Panc1 (cell line): Measurements from ENCODE around the gene BLCAP.

Experiments used
- TF ChIP-seq, protein P1 (sequence below): fragments of 450-650 bp; IDR thresholded peaks from 2 replicates; pipeline ENCODE4 v1.5.1; 2017; ENCODE audit warnings: mild to moderate bottlenecking
- TF ChIP-seq, protein P2 (sequence below), 2 experiments: IDR thresholded peaks; 2 replicates each; pipeline ENCODE4 v1.6.1; 2011 to 2012; ENCODE audit warnings: low read depth in 2 of 2, control low read depth in 1 of 2, low read length in 1 of 2, mild to moderate bottlenecking in 1 of 2, moderate library complexity in 1 of 2; ENCODE audit not compliant: insufficient read depth in 1 of 2

DNA sequence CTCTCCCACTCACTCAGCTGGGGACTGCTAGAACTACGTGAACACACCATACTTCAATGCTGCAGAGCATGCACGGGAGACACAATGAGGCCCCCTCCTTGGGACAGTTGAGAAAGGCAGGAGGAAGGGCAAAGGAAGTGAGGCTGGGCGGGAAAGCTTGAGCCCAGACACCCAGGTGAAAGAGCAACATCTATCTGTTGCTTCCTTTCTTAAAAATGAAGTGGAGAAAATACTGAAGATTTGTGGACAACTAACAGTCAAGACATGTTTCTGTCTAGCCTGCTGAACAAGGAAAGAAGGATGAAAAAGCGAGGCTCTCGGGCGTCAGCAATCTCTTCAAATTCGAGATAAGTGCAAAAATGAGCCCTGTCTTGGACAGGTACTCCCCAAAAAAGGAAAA, 9.6 kb downstream of the BLCAP start:
- TF ChIP-seq, protein P1, sequence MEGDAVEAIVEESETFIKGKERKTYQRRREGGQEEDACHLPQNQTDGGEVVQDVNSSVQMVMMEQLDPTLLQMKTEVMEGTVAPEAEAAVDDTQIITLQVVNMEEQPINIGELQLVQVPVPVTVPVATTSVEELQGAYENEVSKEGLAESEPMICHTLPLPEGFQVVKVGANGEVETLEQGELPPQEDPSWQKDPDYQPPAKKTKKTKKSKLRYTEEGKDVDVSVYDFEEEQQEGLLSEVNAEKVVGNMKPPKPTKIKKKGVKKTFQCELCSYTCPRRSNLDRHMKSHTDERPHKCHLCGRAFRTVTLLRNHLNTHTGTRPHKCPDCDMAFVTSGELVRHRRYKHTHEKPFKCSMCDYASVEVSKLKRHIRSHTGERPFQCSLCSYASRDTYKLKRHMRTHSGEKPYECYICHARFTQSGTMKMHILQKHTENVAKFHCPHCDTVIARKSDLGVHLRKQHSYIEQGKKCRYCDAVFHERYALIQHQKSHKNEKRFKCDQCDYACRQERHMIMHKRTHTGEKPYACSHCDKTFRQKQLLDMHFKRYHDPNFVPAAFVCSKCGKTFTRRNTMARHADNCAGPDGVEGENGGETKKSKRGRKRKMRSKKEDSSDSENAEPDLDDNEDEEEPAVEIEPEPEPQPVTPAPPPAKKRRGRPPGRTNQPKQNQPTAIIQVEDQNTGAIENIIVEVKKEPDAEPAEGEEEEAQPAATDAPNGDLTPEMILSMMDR: no peak
- TF ChIP-seq, protein P2, sequence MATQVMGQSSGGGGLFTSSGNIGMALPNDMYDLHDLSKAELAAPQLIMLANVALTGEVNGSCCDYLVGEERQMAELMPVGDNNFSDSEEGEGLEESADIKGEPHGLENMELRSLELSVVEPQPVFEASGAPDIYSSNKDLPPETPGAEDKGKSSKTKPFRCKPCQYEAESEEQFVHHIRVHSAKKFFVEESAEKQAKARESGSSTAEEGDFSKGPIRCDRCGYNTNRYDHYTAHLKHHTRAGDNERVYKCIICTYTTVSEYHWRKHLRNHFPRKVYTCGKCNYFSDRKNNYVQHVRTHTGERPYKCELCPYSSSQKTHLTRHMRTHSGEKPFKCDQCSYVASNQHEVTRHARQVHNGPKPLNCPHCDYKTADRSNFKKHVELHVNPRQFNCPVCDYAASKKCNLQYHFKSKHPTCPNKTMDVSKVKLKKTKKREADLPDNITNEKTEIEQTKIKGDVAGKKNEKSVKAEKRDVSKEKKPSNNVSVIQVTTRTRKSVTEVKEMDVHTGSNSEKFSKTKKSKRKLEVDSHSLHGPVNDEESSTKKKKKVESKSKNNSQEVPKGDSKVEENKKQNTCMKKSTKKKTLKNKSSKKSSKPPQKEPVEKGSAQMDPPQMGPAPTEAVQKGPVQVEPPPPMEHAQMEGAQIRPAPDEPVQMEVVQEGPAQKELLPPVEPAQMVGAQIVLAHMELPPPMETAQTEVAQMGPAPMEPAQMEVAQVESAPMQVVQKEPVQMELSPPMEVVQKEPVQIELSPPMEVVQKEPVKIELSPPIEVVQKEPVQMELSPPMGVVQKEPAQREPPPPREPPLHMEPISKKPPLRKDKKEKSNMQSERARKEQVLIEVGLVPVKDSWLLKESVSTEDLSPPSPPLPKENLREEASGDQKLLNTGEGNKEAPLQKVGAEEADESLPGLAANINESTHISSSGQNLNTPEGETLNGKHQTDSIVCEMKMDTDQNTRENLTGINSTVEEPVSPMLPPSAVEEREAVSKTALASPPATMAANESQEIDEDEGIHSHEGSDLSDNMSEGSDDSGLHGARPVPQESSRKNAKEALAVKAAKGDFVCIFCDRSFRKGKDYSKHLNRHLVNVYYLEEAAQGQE (IDR thresholded peaks at IDR 0.05; ENCODE audit: insufficient read depth in 1 of 2, low read depth in 2 of 2, low read length in 1 of 2): no peak
